Mononuclear cell (primary cell): ENCODE measurements around the gene TENM4. TPM values are rescaled to one million over a fixed set of nuclear protein-coding genes. Genes with fewer than 3 reads are reported as not detected.

Source experiments
- H3K27me3 ChIP-seq: 2 replicates; pipeline ENCODE4 v1.6.0; 2011; ENCODE audit warnings: low read length, control low read depth; ENCODE audit not compliant: insufficient read depth
- H3K4me1 ChIP-seq: 2 replicates; pipeline ENCODE4 v1.5.1; 2011; ENCODE audit warnings: mild to moderate bottlenecking, low read length, control low read depth; ENCODE audit not compliant: insufficient read depth
- H3K4me3 ChIP-seq: 2 replicates; pipeline ENCODE4 v1.5.1; 2011; ENCODE audit warnings: mild to moderate bottlenecking, low read length, moderate library complexity
- H3K9me3 ChIP-seq: 2 replicates; pipeline ENCODE4 v1.5.1; 2011; ENCODE audit warnings: low read depth, mild to moderate bottlenecking, control low read depth, low read length
- total RNA-seq: library from RNA; depleted of rRNA; stranded (reverse); fragments of >200 nt; gene quantifications from one replicate; pipeline ENCODE4 v1.2.3, GENCODE V29; 2012

Gene TENM4
- total RNA-seq, 1 donor, result 0.63 TPM

GRCh38 chr11:78696177-78696576 is 744.7 kb downstream of the TENM4 start:
- Histone ChIP-seq H3K9me3 (no peaks in the 10 kb centered on the region), H3K4me3 (no peak overlapping the region), H3K27me3 (no peaks in the 10 kb centered on the region), H3K4me1 (no peaks in the 10 kb centered on the region)

DNA sequence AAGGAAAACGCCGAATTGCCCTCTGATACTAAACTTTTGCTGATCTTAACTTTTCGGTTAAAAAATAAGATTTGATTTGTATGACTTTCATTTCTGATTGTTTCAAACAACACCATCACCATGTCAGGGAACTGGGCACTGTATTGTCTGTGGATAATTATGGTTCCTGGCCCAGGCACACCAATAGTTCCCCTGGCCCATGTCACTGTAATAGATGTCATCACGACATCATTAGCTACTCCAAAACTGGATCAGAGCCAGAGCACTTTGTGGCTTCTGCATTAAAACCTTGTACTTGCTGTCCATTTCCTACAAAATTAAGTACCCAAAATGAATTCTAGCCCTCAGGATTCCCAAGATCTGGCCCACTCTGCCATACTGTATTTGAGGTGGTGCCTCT is 746.7 kb downstream of the TENM4 start:
- Histone ChIP-seq H3K4me1 (no peaks in the 10 kb centered on the region), H3K4me3 (no peak overlapping the region), H3K9me3 (no peaks in the 10 kb centered on the region), H3K27me3 (no peaks in the 10 kb centered on the region)

DNA sequence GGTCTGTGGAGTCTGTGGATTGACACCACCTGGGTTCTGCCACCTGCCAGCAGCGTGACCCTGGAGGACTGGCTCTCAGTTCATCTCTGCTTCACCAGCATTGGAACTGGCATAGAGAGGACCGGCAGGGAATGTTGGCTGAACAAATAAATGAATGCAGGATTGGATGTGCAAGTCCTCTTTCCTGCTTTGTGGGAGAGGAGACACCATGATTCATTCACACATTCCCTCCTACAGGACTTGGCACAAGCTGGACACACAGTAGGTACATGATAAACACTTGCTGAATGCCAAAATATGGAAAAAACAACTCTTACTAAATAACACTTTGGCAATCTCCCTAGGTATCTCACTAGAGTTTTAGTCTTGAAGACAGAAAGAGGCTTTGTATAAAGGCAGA is 749.6 kb downstream of the TENM4 start:
- Histone ChIP-seq H3K9me3 (no peaks in the 10 kb centered on the region), H3K4me3 (no peak overlapping the region), H3K27me3 (no peaks in the 10 kb centered on the region), H3K4me1 (no peaks in the 10 kb centered on the region)

DNA sequence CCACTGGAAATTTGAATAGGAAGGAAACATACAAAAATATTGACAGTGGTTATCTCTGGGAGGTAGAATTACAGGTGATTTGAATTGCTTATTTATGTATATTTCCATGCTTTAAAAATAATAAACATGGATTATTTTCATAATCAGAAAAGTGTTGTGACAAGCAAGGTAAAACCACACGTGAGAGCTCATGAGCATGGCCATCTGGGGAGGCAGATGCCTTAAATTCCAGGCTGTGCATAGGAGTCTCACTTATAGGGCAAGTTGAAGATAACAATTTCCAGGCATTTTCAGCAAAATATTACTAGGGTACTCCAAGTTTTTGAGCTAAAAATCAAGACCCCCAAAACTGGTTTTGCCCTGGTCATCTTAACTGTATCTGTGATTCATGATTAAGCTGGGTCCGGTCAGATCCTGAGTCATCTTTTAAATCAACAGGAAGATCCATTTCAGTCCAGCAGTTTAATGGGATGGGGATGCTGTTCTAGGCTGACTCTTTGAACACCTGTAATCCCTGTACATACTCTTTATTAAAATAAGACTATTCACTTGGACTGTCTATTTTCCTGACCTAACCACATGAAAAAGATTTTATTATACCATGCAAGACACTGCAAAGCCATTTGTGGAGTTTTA is 750.4 kb downstream of the TENM4 start:
- Histone ChIP-seq H3K9me3 (no peaks in the 10 kb centered on the region), H3K4me3 (no peak overlapping the region), H3K27me3 (no peaks in the 10 kb centered on the region), H3K4me1 (no peaks in the 10 kb centered on the region)

GRCh38 chr11:78689585-78690153 is 751.2 kb downstream of the TENM4 start:
- Histone ChIP-seq H3K4me3 (no peak overlapping the region), H3K9me3 (no peaks in the 10 kb centered on the region), H3K4me1 (no peaks in the 10 kb centered on the region), H3K27me3 (no peaks in the 10 kb centered on the region)

GRCh38 chr11:78689101-78689500 is 751.7 kb downstream of the TENM4 start:
- Histone ChIP-seq H3K4me1 (no peaks in the 10 kb centered on the region), H3K9me3 (no peaks in the 10 kb centered on the region), H3K27me3 (no peaks in the 10 kb centered on the region), H3K4me3 (no peak overlapping the region)

DNA sequence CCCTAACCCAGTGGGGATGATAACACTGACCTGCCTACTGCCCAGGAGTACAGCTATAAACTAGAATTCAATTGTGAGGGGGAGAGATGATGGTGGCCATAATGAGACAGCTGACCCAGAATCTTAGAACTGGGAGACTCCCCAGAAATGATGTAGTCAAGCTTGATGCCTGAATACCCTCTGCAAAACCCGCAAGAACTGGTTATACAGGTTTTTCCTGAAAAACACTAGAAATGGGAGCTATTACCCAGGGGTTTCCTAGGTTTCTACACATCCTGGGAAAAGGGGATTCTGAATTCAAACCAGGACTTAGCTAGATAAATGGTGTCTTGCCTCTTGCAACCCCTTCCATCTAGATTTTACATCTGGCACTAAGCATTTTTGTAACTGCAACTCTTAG is 752.4 kb downstream of the TENM4 start:
- no peaks in the 10 kb centered on the region for H3K9me3 ChIP-seq
- no peak overlapping the region for H3K4me3 ChIP-seq
- H3K27me3 ChIP-seq, result no peaks in the 10 kb centered on the region
- H3K4me1 ChIP-seq, result no peaks in the 10 kb centered on the region

DNA sequence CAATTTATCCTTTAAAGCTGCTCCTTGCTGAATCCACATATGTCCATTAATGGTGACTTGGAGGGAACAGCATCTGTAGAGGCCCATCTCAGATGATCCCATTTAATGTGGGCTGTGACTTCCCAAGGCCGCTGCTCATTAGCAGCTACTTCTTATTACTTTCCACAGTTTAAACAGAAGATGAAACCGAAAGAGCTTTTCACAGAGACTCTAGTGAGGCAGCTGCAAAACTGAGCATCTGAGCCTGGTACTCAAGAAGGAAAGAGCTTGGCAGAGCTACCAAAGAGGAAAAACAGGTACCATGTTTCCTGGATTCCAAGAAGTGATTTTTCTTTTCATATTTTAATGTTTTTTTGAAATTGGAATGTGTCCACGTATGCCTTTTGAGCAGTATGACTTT is 755.7 kb downstream of the TENM4 start:
- Histone ChIP-seq H3K9me3 (no peaks in the 10 kb centered on the region), H3K4me1 (no peaks in the 10 kb centered on the region), H3K4me3 (no peak overlapping the region), H3K27me3 (no peaks in the 10 kb centered on the region)

- Histone ChIP-seq H3K4me1 (no peaks in the 10 kb centered on the region), H3K4me3 (no peak overlapping the region), H3K9me3 (no peaks in the 10 kb centered on the region), H3K27me3 (no peaks in the 10 kb centered on the region)
These were observed 756.5 kb downstream of the TENM4 start for GRCh38 chr11:78684377-78684776.

GRCh38 chr11:78683774-78684173 is 757.1 kb downstream of the TENM4 start:
- no peaks in the 10 kb centered on the region for H3K4me1 ChIP-seq
- no peaks in the 10 kb centered on the region for H3K9me3 ChIP-seq
- H3K27me3 ChIP-seq, result no peaks in the 10 kb centered on the region
- H3K4me3 ChIP-seq, result no peak overlapping the region

DNA sequence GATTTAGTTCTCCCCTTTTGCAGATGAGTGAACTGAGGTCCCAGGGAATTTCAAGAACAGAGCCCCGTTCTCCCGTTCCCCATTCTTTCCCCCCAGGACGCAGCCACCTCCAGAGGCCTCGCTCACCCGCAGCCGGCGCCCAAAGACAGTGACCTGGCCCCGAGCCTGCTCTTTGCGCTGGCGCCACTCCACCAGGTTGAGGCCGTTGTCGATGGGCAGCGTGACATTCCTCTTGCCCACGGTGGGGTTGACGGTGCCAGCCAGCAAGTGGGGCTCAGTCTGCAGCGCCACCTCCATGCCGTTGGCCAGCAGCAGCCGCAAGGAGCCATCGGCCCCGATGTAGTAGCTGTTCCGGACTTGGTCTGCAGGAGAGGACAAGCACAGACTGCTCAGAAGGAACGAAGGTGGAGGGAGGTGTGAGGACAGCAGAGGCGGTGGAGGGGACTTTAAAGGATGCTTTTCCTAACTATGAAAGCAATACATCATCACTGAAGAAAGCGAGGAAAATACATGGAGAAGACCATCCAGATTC is 764.7 kb downstream of the TENM4 start:
- H3K4me1 ChIP-seq, result no peaks in the 10 kb centered on the region
- H3K9me3 ChIP-seq, result no peaks in the 10 kb centered on the region
- no peaks in the 10 kb centered on the region for H3K27me3 ChIP-seq
- H3K4me3 ChIP-seq, result no peak overlapping the region

GRCh38 chr11:78672850-78673620 is 767.8 kb downstream of the TENM4 start:
- H3K27me3 ChIP-seq, result no peaks in the 10 kb centered on the region
- H3K9me3 ChIP-seq, result no peaks in the 10 kb centered on the region
- H3K4me3 ChIP-seq, result no peak overlapping the region
- H3K4me1 ChIP-seq, result no peaks in the 10 kb centered on the region

DNA sequence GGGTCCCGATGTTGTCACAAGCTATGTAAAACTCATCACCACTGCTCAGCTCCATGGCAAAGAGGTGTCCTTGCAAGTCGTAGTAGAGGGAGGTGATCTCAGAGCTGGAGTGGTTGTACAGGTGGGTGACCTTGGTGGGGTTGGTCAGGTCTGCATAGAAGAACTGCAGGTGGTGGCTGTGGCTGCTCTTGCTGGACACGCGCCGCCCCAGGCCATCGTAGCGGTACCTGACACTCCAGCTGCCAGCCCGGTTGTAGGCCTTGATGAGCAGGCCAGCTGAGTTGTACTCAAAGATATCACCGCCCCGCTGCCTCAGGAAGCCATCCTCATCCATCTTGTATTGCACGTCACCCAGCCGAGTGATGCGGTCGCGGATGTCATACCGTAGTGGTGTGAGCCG is 771.6 kb downstream of the TENM4 start:
- Histone ChIP-seq H3K27me3 (no peaks in the 10 kb centered on the region), H3K9me3 (no peaks in the 10 kb centered on the region), H3K4me1 (no peaks in the 10 kb centered on the region), H3K4me3 (no peak overlapping the region)

- Histone ChIP-seq H3K27me3 (no peaks in the 10 kb centered on the region), H3K9me3 (no peaks in the 10 kb centered on the region), H3K4me1 (no peaks in the 10 kb centered on the region), H3K4me3 (no peak overlapping the region)
These were observed 773.4 kb downstream of the TENM4 start for GRCh38 chr11:78667461-78667860.

GRCh38 chr11:78666675-78667160 is 774.1 kb downstream of the TENM4 start:
- Histone ChIP-seq H3K27me3 (no peaks in the 10 kb centered on the region), H3K9me3 (no peaks in the 10 kb centered on the region), H3K4me1 (no peaks in the 10 kb centered on the region), H3K4me3 (no peak overlapping the region)
